GM21381 (cell line): ENCODE data around the gene NKD1.
"Not testable (repeated sequence)": the region's sequence is repeated elsewhere in the genome, so short reads cannot be mapped to it uniquely, and the experiment has no call there.

Experiments
- ATAC-seq: cut with Tn5 transposase; IDR thresholded peaks from one replicate; pipeline ENCODE4 v1.9.1; 2021; ENCODE audit warnings: mild to moderate bottlenecking, moderate library complexity; ENCODE audit not compliant: unreplicated experiment

NKD1 gene

DNA sequence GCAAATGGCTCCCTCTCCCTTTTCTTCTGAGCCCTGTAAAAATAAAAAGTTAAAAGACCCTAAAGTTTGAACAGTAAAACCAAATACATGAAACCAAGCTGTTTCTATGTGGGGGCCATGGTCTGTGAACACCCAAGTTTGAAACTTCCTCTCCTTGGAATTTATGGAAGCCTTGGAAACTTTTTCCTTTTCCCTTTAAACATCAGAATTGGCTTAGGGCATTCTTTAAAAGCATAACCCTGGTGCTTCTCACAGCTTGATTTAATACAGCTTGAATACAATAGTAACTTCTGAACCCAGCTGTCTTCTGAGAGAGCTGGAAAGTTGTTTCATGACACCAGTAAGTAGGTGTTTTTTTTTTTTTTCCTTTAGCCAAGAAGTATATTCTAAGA, 26.5 kb downstream of the NKD1 start:
- no peak for ATAC-seq

DNA sequence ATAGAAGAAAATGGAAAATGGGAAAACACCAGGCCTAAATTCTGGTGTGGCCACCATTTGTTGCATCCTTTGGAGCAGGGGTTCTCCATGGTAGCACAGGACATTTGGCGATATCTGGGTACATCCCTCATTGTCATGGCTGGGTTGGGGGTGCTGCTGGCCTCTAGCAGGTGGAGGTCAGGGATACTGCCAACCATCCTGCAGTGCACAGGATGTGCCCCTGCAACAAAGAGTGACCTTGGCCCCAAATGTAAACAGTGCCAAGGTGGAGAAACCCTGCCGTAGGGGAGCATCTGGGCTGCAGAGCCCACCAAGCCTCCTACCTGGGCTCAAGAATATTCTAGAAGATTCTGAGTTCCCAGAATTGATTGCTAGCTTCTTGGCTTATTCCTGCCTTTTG, 27.5 kb downstream of the NKD1 start:
- no peak for ATAC-seq

DNA sequence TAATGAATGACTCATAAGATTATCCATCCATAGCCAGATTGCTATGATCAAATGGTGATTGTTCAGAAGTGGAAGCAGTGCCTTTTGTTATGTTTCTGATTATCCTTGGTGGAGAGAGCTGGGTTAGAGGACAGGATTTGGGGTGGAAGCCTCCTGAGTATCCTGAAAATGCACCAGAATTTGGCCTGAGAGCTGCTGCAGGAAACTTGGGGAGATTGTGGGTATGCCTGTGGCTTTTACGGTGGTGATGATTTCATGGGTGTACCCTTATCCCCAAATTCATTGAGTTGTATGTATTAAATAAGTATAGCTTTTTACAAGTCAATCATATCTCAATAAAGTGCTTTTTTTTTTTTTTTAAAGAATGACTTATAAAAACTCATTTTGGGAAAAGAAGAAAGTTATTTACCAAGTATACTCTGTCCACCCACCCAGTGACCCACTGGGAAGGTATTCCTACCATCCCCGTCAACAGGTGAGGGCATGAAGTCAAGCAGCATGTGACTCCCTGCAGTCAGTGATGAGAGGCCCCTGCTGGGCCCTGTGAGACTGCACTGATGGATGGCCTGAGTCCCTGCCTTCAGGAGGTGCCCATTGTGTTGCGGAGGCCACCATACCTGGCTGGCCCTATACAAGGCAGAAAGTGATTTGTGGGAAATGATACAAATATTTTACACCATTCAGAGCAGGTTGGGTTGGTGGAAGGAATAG, 28.4 kb downstream of the NKD1 start:
- ATAC-seq: no peak

DNA sequence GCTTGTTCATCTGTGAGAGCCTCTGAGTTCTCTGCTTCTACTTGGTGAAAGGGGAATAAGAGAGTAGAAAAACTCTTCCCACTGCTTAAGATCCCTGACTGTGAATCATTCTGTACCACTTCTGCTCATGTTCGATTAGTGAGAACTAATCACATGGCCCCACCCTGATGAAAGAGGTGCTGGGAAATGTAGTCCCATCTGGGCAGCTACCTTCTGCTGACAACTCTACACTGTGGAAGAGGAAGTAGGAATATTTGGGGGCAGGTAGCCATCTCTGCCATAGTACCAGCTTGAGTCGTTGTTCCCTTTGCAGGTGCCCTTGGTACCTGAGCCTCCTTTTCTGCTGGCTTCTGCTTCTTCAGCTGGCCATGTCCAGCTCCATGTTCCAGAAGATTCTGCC, 29.9 kb downstream of the NKD1 start:
- no peak for ATAC-seq

DNA sequence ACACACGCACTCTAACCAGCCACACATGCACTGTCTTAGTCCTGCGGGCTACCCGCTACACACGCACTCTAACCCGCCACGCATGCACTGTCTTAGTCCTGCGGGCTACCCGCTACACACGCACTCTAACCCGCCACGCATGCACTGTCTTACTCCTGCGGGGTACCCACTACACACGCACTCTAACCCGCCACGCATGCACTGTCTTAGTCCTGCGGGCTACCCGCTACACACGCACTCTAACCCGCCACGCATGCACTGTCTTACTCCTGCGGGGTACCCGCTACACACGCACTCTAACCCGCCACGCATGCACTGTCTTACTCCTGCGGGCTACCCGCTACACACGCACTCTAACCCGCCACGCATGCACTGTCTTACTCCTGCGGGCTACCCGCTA, 31.2 kb downstream of the NKD1 start:
- ATAC-seq: not testable (repeated sequence)

DNA sequence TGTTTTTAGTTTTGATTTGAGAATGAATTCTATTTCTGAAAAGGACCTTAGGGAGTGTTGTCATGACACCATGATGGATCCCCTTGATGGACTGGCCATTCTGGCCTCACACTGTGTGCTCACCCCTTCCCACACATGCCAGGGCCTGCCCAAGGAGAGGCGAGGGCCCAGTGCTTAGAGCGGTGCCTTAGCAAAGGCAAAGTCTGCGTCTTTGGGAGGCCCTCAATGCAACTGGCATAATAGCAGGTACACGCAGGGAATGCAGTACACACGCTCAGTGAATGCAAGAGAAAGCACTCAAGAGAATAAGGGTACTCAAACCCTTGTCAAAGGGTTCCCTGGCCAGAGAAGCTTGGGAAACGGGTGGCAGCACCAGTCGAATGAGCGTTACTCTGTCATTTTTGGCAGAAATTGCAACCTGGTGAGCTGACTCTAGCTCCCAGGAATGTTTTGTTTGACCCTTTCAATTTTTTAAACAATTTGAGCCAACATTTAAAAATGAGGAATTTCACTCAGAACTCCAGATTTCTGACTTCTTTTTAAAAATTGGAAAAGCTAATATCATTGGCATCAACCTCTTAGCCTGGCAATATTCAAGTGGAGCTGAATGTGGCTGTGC, 32.1 kb downstream of the NKD1 start:
- ATAC-seq: no peak

DNA sequence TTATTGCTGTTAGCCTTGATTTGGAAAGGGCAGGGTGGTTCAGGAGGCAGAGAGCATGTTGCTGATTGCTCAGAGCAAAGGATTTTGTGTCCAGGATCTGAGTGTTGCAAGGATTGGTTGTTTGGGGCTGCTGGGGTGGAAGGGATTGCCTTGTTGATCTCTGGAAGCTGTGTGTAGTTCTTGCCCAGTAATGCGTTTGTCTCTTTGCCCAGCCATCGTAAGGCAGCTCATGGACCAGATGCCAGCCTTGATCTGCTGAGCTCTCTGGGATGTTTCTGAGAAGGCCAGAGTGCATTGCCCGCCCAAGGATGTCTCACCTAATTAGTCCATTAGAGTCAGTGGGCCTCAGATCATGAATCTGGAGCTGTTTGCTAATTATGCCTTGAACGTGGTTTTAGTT, 33.6 kb downstream of the NKD1 start:
- no peak for ATAC-seq

DNA sequence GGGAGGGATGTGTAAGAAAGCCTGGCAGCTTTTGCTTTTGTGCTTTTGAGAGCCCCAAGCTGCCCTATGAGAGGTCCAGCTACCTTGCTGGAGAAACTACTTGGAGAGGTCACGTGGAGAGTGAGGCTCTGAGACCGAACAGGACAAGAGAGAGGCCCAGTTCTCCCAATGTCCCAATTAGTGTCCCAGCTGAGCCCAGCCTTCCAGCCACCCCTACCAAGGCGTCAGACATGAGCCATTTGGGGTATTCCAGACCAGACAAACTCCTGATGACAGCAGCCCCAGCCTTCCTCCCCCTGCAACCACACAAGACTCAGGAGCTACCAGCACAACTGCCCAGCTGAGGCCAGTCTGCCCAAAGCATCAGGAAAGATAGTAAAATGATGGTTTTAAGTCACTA, 35.0 kb downstream of the NKD1 start:
- ATAC-seq: no peak

DNA sequence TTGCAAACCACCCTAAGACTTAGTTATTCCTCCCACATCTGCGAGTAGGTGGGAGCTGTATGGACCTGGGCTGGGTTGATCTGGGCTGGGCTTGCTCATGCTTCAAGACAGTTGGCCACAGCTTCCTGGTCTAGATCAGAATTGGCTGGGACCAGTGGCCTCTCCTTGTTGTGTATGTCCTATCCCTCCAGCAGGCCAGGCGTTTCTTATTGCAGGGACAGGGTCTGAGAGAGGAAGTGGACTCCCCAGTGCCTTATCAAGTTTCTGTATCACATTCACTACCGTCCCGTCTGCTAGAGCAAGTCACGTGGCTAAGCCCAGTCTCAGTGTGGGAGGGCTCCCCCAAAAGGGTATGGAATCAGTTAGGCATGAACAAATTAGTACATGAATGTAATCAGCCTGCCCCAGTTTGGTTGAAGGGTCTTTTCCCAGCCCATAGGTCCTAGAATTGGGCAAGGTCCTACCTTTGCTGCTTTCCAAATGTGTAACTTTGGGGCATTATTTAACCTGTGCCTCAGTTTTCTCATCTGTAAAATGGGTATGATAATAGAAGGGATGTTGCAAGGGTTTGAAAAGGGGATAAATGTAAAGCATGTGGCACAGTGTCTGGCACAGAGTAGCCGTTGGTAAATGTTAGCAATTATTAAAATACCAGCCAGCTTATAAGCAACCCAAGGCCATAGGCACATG, 36.0 kb downstream of the NKD1 start:
- no peak for ATAC-seq

DNA sequence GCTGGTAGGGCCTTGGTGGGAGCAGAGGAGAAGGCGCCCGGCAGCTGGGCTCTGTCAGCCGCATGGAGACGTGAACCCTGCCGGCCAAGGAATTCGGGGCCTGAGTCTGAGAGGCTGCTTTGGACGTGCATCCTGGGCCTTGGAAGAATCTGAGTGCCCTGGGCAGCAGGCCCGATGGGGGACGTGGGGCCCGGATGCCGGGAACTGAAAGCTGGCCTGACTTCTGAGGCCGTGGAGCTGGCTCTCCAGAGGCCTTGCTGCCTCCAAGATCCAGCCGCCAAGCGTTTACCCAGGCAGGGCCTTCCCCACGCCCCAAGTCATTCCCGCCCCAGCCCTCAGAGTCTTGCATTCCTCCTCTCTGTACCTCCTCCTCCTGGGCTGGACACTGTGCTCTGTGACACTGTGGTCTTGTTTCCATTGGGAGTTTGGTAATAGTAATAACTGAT, 37.2 kb downstream of the NKD1 start:
- ATAC-seq: no peak

DNA sequence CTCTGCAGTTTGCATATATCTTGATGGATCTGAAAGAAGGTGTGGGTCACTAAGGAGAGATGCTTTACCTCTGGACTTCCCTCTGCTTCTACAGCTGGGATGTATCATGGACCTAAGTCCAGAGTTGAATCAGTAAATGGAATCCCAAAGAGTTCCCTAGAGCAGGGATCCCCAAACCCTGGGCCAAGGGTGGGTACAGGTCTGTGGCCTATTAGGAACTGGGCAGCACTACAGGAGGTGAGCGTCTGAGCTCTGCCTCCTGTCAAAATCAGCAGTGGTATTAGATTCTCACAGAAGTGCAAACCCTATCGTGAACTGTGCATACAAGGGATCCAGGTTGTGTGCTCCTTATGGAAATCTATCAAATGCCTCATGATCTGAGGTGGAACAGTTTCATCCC, 39.3 kb downstream of the NKD1 start:
- no peak for ATAC-seq

DNA sequence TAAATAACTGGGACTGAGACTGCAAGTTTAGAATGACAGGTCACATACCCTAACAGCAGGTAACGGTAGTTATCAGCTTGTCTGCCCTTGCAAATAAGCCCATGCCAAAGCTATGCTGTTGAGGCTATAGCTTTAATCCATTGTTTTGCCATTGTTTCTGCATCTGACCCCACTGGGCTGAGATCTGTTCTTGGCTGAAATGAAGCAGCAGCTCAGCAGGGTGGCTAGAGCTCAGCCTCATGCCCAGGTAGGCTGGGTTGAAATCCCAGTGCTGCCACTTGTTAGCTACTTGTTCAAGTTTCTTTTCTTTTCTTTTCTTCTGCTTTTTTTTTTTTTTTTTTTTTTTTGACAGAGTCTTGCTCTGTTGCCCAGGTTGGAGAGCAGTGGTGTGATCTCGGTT, 40.1 kb downstream of the NKD1 start:
- no peak for ATAC-seq

DNA sequence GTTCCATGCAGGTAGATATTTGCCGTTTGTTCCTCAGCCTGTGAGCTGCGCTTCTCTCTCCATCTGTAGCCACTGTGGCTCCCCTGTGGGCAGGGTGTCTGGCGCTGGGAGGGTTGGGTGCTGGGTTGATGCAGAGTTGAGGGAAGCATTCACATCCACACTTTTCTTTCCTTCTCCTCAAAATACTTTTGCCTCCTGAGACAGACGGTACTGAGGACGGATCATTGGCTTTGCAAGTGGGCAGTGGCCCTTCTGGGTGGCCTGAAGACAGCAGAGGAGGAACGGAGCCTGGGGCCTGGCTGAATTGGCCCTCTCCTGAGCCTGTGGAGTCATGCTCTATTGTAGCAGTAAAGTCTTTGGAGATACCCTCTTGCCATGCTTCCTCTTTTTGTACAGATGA, 43.0 kb downstream of the NKD1 start:
- no peak for ATAC-seq

DNA sequence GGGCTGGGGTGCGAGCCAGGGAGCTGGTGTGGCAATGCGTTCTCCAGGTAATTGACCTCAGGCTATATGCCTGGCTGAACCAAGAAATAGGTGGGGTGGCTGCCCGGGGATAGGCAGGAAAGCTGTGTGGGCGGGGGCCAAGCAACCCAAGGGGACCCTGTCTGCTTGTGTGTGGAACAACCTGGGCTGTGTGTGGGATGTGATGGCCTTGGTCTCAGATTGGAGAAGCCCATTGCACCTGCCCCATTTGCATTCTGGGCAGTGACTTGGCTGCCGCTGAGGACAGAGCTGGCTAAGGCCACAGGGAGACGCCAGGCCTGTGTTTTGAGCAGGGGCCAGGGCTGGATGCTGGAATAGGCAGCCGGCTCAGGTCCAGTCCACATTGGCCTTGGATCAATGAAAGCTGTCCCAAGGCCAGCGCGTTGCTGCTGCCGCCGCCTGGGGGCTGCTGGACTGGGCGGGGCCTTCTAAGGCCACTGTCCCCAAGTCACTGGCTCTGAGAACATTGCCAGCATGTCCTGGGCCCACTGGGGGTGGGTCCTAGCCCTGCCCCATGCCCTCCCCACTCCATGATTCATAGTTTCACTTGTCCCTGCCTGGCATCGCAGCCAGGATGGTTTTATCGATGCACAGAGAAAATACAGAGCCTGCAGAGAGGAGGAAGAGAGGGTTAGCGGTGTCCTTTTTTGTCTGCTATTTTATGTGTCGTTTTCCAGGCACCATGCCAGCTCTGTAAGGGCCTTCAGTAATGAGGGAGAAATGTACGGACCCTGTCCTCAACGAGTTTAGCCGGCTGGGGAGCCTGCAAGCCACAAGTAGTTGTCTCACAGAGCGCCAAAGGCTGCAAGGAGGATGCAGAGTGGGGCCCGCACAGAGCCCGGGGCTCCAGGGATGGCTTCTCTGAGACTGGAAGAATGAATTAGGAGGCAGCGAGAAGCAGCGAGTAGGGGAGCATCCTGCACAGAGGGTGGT, 43.9 kb downstream of the NKD1 start:
- no peak for ATAC-seq

DNA sequence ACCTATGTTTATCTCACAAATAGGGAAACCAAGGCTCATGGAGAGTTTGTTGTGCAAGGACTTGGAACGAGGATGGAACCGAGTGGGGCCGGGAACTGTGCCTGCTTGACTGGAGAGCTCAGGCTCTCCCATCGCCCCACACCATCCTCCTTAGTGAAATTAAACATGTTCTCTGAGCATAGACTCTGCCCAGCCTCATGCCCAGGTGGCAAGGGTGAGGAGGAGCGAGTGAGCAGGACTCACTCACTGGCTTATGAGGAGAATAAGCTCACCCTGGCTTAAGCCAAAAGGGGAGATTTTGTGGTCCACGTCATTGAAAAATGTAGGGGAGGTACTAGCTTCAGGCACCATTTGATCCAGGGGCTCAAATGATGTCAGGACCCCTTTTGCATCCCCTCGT, 44.8 kb downstream of the NKD1 start:
- no peak for ATAC-seq

DNA sequence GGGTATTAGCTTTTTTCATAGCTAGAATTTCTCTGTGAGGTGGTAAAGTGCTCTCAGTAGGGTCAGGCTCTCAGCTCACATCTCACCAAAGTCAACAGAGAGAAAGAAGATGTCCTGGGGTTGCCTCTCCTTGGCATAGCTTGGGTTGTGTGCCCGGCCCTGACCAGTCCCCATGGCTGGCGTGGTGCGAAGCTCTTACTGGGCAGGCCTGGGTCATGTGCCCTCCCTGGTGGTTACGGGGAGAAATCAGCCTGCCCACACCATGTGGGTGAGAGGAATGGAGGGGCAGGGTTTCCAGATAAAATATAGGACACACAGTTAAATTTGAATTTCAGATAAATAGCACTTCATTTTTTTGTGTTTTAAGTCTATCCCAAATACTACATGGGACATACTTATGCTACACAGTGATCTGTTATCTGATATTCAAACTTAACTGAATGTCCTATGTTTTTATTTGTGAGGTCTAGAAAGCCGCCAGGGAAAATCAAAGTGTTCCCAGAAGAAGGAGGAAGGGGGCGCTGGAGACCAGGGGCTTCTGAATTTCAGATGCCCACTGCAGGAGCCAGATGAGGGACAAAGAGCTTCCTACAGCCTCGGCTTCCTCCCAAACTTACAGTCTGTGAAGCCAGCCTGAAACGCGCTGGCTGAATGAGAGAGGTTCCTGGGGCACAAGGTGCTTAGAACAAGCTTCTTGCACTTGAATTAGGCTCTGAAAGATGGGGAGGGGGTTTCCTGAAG, 45.4 kb downstream of the NKD1 start:
- ATAC-seq: no peak

DNA sequence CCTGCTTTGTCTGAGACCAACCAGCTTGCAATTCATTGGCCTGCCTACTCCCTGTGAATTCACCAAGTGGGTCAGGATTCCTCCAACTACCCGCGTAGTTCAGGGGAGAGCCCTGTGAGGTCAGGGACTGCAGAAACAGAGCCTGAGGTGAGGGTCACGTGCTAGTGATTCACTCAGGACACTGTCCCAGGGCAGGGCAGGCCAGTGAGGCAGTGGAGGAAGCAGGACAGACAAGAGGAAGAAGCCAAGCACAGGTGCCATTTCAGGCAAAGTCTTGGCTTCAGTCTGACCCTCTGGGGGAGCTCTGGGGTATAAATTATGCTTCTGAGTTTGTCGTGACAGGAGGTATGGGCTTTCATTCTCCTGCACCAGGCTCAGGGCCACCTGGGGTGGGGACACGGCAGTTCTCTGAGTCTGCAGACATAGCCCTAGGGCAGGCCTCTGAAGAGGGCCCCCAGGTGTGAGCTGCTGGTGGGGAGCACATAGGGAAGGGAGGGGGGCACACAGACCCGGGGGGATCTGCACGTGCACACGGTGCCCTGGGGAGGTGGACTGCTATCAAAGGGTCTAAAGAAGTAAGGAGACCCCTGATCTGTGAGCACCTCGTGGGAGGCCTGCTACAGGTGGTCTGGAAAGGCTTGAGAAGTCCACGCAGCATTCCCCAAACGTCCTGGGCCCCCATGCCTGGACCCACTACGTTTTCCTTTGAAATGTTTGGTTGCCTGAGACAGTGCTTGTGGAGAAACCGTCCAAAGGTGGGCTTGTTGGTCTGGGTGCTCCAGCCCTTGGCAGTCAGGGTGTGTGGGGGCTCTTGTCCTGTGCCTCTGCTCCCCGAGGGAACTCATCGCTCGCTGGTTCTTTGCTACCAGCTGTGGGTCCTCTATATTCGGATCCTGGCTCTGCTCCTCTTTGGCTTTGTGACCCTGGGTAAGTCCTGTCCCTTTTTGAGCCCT, 46.4 kb downstream of the NKD1 start:
- no peak for ATAC-seq

DNA sequence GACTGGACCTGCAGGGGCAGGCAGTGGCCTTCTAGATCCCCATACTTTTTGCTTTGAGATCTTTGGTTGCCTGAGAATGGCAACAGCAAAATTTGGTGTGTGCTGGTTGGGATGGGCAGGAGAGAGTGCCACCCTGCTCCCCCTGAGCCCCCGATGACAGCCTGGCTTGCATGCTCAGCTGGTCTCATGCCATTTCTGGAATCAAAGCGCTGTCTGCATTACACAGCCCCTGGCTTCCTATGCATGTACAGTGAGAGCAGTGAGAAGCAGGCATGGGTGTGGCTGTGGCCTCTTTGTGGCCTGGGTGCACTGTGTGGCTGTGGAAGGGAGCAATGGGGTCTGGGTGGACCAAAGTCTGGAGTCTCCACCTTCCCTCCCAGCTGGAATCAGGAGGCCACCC, 47.7 kb downstream of the NKD1 start:
- ATAC-seq: no peak

DNA sequence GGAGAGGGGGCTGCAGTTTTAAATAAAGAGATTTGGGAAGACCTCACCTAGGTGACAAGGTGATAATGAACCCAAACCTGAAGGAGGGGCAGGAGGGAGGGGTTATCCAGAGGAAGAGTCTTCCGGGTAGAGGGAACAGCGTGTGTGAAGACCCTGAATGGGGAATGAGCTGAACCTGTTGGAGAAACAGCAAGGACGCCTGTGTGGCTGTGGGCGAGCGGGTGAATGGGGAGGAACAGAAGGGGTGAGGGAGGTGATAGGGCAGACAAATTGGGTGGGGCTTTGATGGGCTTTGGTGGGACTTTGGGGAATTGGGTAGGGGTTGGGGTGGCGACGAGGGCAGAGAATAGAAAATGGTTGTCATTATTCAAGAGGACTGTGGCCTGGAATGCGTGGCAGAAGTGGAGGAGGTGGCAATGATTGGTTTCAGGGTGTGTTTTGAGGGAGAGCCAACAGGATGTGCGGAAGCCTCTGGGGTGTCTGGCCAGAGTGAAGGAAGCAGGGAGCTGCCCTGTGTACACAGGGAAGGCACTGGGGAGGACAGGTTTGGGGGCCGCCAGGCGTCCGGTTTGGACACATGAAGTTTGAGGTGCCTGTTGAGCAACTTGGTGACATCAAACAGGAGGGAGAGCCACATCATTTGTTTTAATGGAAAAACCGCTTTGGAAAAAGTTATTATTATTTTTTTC, 48.7 kb downstream of the NKD1 start:
- no peak for ATAC-seq
